ENCODE data around the gene CACNA2D2. TPM values are rescaled to one million over a fixed set of nuclear protein-coding genes. Genes with fewer than 3 reads are reported as not detected.

CACNA2D2 gene
- total and polyA plus RNA-seq, 2 of the 8 experiments (the other 6 are each of a cell fraction or from before 2014, with no cell fraction given), result 14.1 to 25.0 TPM

DNA sequence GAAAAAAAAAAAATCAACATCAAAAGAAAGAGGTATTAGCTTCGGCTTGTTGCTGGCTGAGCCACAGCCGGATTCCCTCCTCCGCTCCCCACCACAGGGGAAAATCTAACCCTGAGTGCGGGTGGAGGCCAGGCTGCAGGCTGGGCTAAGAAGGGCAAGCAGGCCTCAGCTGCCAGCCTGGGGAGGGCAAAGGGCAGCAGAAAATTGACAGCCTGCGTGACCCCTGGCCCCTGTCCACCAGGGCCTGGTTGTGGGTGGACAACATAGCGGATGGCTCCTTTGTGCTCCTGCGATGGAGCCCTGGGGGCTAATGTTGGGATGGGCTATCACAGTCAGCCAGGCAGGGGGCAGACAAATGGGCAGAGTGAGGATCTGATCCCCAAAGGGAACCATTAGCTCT lies 25.4 kb downstream of the CACNA2D2 start:
- Histone ChIP-seq H3K9me3 (ENCODE audit: insufficient read depth in 2 of 2, low read depth in 1 of 2, low read length in 1 of 2) (no peaks in the 10 kb centered on the region), H2BK15ac (ENCODE audit: low read length) (no peak overlapping the region), H3K9ac (replicated peaks in 1 of 4; ENCODE audit: extremely low read depth in 1 of 4, low read depth in 3 of 4, low read length in 3 of 4) (no peak overlapping the region), H2AK5ac (ENCODE audit: low read depth, low read length) (no peak overlapping the region), H2BK20ac (ENCODE audit: low read length) (no peak overlapping the region), H3K27ac (ENCODE audit: low read depth, low read length) (no peak overlapping the region), H3K4me1 (replicated peaks in 1 of 4; ENCODE audit: control insufficient read depth in 3 of 4, insufficient read depth in 4 of 4, low read length in 3 of 4) (peaks cover 0 to 16% (median 9%) of the 10 kb centered on the region in 4 experiments; a peak in 5 of 7 replicates), H3K56ac (replicated peaks; ENCODE audit: insufficient read length, low read depth, low read length) (no peak overlapping the region), H3K79me1 (ENCODE audit: low read depth, low read length) (0 out of 2 replicates have a peak, but pooled peaks cover 3% of the 10 kb centered on the region), H3K79me2 (ENCODE audit: control insufficient read depth in 1 of 2, insufficient read depth in 2 of 2, low read length in 2 of 2) (no peaks in the 10 kb centered on the region), H3K18ac (ENCODE audit: extremely low read depth, low read length) (no peak overlapping the region), H3K23ac (ENCODE audit: insufficient read length) (no peak overlapping the region), H2BK120ac (replicated peaks; ENCODE audit: low read depth, low read length) (no peak overlapping the region), H2BK5ac (ENCODE audit: low read depth, low read length) (peak overlapping the region; percentile 60; the same call in 1 of the 2 replicates), H2AFZ (ENCODE audit: low read length) (no peak overlapping the region), H4K20me1 (replicated peaks in 1 of 2; ENCODE audit: control insufficient read depth in 1 of 2, insufficient read depth in 2 of 2, low read length in 2 of 2) (peaks cover 2 to 14% of the 10 kb centered on the region in 2 experiments), H4K5ac (ENCODE audit: insufficient read length, low read depth, low read length) (no peak overlapping the region), H4K8ac (ENCODE audit: extremely low read depth, insufficient read depth, low read length) (peak overlapping the region; percentile 16; the same call in 1 of the 2 replicates), H4K91ac (replicated peaks; ENCODE audit: insufficient read length, low read length) (no peak overlapping the region), H3K36me3 (ENCODE audit: control insufficient read depth in 2 of 4, insufficient read depth in 4 of 4, low read length in 3 of 4) (no peaks in the 10 kb centered on the region), H3K4me2 (ENCODE audit: insufficient read depth in 1 of 2, low read depth in 2 of 2, low read length in 2 of 2) (no peak overlapping the region), H3K4ac (replicated peaks; ENCODE audit: insufficient read length, low read depth, low read length) (no peak overlapping the region), H2BK12ac (ENCODE audit: low read depth, low read length) (no peak overlapping the region; the same call in 1 of the 2 replicates), H3K23me2 (ENCODE audit: low read depth, low read length) (no peaks in the 10 kb centered on the region), H3K27me3 (replicated peaks in 1 of 4; ENCODE audit: control insufficient read depth in 3 of 4, extremely low read depth in 1 of 4, insufficient read depth in 3 of 4, low read length in 3 of 4) (no peaks in the 10 kb centered on the region; a peak in 1 of 7 replicates), H3K4me3 (ENCODE audit: extremely low read depth in 1 of 4, insufficient read depth in 2 of 4, low read depth in 3 of 4, low read length in 4 of 4) (no peak overlapping the region), H3K14ac (ENCODE audit: insufficient read length) (no peak overlapping the region)
- WGBS, 2 experiments (ENCODE audit: extremely low coverage in 1 of 2, insufficient coverage in 1 of 2, insufficient read length in 1 of 2, insufficient replicate concordance in 2 of 2, low coverage in 1 of 2, low lambda C conversion rate in 2 of 2, missing lambda C conversion rate in 1 of 2), result 87% methylated on average over 7 of the region's 7 CpGs; no CpG with 5 or more reads in 1 of the 2 experiments
- no peak for DNase-seq (ENCODE audit: low read depth in 1 of 2, low spot score in 2 of 2)
- FAIRE-seq, result no peak
- TF ChIP-seq, protein P1, sequence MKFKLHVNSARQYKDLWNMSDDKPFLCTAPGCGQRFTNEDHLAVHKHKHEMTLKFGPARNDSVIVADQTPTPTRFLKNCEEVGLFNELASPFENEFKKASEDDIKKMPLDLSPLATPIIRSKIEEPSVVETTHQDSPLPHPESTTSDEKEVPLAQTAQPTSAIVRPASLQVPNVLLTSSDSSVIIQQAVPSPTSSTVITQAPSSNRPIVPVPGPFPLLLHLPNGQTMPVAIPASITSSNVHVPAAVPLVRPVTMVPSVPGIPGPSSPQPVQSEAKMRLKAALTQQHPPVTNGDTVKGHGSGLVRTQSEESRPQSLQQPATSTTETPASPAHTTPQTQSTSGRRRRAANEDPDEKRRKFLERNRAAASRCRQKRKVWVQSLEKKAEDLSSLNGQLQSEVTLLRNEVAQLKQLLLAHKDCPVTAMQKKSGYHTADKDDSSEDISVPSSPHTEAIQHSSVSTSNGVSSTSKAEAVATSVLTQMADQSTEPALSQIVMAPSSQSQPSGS (IDR thresholded peaks at IDR 0.05; ENCODE audit: low read length), result no peak
- no peak for TF ChIP-seq RBBP5 (IDR thresholded peaks at IDR 0.05; ENCODE audit: borderline replicate concordance, low read depth, low read length)
- CTCF ChIA-PET (ENCODE audit: partially characterized antibody), result interaction anchor here (0.9 to 2.1 kb wide), 4 partner anchors 14 to 130 kb away, joined by 3 to 8 read pairs (median 4); no protein-coding TSS in a partner anchor
- POLR2A ChIA-PET (ENCODE audit: partially characterized antibody), result interaction anchor here (1.6 kb wide), 1 partner anchor 9 kb away, joined by 3 read pairs; no protein-coding TSS in a partner anchor

Data from H1 (cell line).